Heart right ventricle (tissue), 16 donors: ENCODE measurements around the gene DCLK1. TPM values are rescaled to one million over a fixed set of nuclear protein-coding genes. Genes with fewer than 3 reads are reported as not detected.
A peak's percentile ranks its signal among the peaks of the same experiment; 100 is the strongest.

Source experiments
- ATAC-seq, 8 donors: fragments of 200-7000 bp; cut with Tn5 transposase; one replicate each; pipeline ENCODE4 v1.9.1; 2020; ENCODE audit warnings: mild to moderate bottlenecking in 8 of 8, moderate library complexity in 8 of 8, moderate number of reproducible peaks in 1 of 8
- DNase-seq, 2 donors: peaks; one replicate each; pipeline ENCODE4 v3.0.0-alpha.2; 2020
- H3K27ac ChIP-seq, 10 donors: fragments of 200-600 bp; sonication (generic) in 2 of 10; one replicate each; pipeline versions ENCODE4 v1.5.0 to v1.8.0; 2020 to 2022; ENCODE audit warnings: mild to moderate bottlenecking in 3 of 10
- H3K27me3 ChIP-seq, 7 donors: fragments of 200-600 bp; one replicate each; pipeline ENCODE4 v1.8.0; 2021 to 2022; ENCODE audit warnings: mild to moderate bottlenecking in 2 of 7
- H3K36me3 ChIP-seq, 9 donors: fragments of 200-600 bp; sonication (generic) in 1 of 9; one replicate each; pipeline versions ENCODE4 v1.5.0 to v1.8.0; 2020 to 2022; ENCODE audit warnings: mild to moderate bottlenecking in 2 of 9
- H3K4me1 ChIP-seq, 9 donors: fragments of 200-600 bp; sonication (generic) in 1 of 9; one replicate each; pipeline versions ENCODE4 v1.5.0 to v1.8.0; 2020 to 2022; ENCODE audit warnings: mild to moderate bottlenecking in 4 of 9
- H3K4me3 ChIP-seq, 10 donors: fragments of 200-600 bp; sonication (generic) in 2 of 10; one replicate each; pipeline versions ENCODE4 v1.5.0 to v1.8.0; 2020 to 2022; ENCODE audit warnings: mild to moderate bottlenecking in 7 of 10, moderate library complexity in 2 of 10
- H3K9me3 ChIP-seq, 11 donors: fragments of 200-600 bp in 10 of 11; sonication (generic) in 2 of 11; one replicate each; pipeline versions ENCODE4 v1.5.0 to v1.8.0; 2013 to 2022; ENCODE audit warnings: mild to moderate bottlenecking in 2 of 11, control low read depth in 1 of 11, moderate library complexity in 1 of 11
- CTCF ChIP-seq, 9 donors: fragments of 200-600 bp; sonication (generic) in 2 of 9; IDR thresholded peaks; one replicate each; pipeline versions ENCODE4 v1.5.0 to v1.8.0; 2021 to 2022; ENCODE audit warnings: antibody characterized with exemption in 9 of 9, mild to moderate bottlenecking in 5 of 9, moderate library complexity in 1 of 9
- WGBS, 2 donors: extraction: QIAGEN DNeasy Blood & Tissue Kit; methylation state at CpG; one replicate each; pipeline ENCODE4 v1.1.7; 2013; ENCODE audit warnings: inconsistent platforms in 1 of 2; 5-methylcytosine and 5-hydroxymethylcytosine counted together
- intact Hi-C, 10 donors: fragments of 100-400 bp; cut with DNase I; formaldehyde crosslinking; loops; one replicate each; pipeline versions ENCODE4 v1.11.1 to v1.14.2; 2022
- long read RNA-seq, 3 donors: library from polyadenylated mRNA; unstranded; transcript quantifications; one replicate each; pipeline ENCODE4 v2.0.0, GENCODE V29; 2020 to 2021
- polyA plus RNA-seq, 2 donors: library from polyadenylated mRNA; stranded (reverse); fragments of 200-250 nt; gene quantifications; one replicate each; pipeline ENCODE4 v1.2.3, GENCODE V29; 2013
- total RNA-seq, 10 donors: library from RNA; stranded (reverse); fragmentation: NEBNext Ultra II Directional in 3 of 10; extraction: Animal tissue kit (Norgen Biotek cat#: 25700) in 3 of 10; gene quantifications; one replicate each; pipeline versions ENCODE4 v1.2.1 to v1.2.4, GENCODE V29; 2021 to 2023
- donor health status: Arrhythmogenic right ventricular cardiomyopathy.
- donor health status: ischemic (EF 13 %, LVEDD 7.1; RV severe dilation, severe dysfunction).
- donor health status: healthy with polysubstance abuse.
- donor health status: DM: no; HTN: yes; CAD: no.
- donor health status: DM: no; HTN: no; CAD: no.
- donor health status: ischemic (EF 25% LVEDD 6.9; RV normal size, moderate dysfunction).
- donor health status: ischemic (EF 25% LVEDD 5.7; RV mildly dilated, moderate dysfunction).
- donor health status: healthy.
- donor health status: DM: yes; HTN: yes; CAD: no.
- donor health status: Ischemic cardiomyopathy.
- donor health status: ischemic (EF 35%, LVEDD 5.7; RV mildly dilated, moderate dysfunction).
- donor health status: nonischemic (EF 11% LVEDD 7.7; RV severe dilation, severe dysfunction).
- donor health status: DM: yes; HTN: yes; CAD: no.
- donor health status: PGD.
- donor health status: ischemic (EF 29% LVEDD 5.4; RV normal size, mild dysfunction).
- donor health status: nonischemic (EF 23%, LVEDD 6.1; RV moderate dilation, normal function).

DCLK1 gene
- total RNA-seq (10 to 100 TPM in 6 of 10 donors, 1 to 10 TPM in 4; 5.8 to 16.9 (median 10.4) TPM), polyA plus RNA-seq (1 to 10 TPM; 3.4 to 8.1 TPM)
- long read RNA-seq, donor 1, partial matches to known transcripts = 1 of 9 reads
- long read RNA-seq, donor 1, other reads (novel, unspliced or antisense) = 4 of 9 reads
- long read RNA-seq, donor 2, partial matches to known transcripts = 2 of 7 reads
- long read RNA-seq, donor 2, other reads (novel, unspliced or antisense) = 1 of 7 reads
- long read RNA-seq, donor 3, full-length matches to known transcripts = 2 of 17 reads
- long read RNA-seq, donor 3, partial matches to known transcripts = 4 of 17 reads
- long read RNA-seq, donor 3, other reads (novel, unspliced or antisense) = 11 of 17 reads

- H3K27ac ChIP-seq = peak within 1 kb of the TSS in 9 of 10 donors; percentile 19 to 77 (median 56)
- DNase-seq = peak; percentile 54 to 79
- intact Hi-C loops = loop anchor here in 3 of 10 donors (10.0 kb wide), 3 partner anchors 137 to 157 kb away; no protein-coding TSS in a partner anchor
- ATAC-seq = peak; percentile 75 to 93 (median 81)
- peaks cover 0 to 24% (median 0%) of the 10 kb centered on the region in 7 donors for H3K27me3 ChIP-seq
- peak in 1 of 9 donors; percentile 8 for TF ChIP-seq CTCF (IDR thresholded peaks at IDR 0.05)
- WGBS, 2 donors = 6 to 10% methylated on average over 33 to 48 of the region's 48 CpGs
- no peaks in the 10 kb centered on the region for H3K36me3 ChIP-seq
- H3K9me3 ChIP-seq = no peaks in the 10 kb centered on the region
- peak within 1 kb of the TSS; percentile 18 to 80 (median 60) for H3K4me3 ChIP-seq
- H3K4me1 ChIP-seq = peaks cover 0 to 30% (median 7%) of the 10 kb centered on the region in 9 donors
Measured at GRCh38 chr13:36131222-36131930, at the start of gene DCLK1. TSS of gene DCLK1 (minus strand) at chr13:36131382.

- 82 to 85% methylated on average over 5 of the region's 5 CpGs for WGBS, 2 donors
- ATAC-seq = no peak
- H3K9me3 ChIP-seq = peaks cover 0 to 4% (median 0%) of the 10 kb centered on the region in 11 donors
- DNase-seq = no peak
- intact Hi-C loops = no loop called here
- H3K27ac ChIP-seq = no peak overlapping the region
- H3K36me3 ChIP-seq = no peaks in the 10 kb centered on the region
- H3K4me1 ChIP-seq = no peaks in the 10 kb centered on the region
- TF ChIP-seq CTCF (IDR thresholded peaks at IDR 0.05) = no peak
- no peaks in the 10 kb centered on the region for H3K27me3 ChIP-seq
- no peak overlapping the region for H3K4me3 ChIP-seq
Measured at GRCh38 chr13:36175621-36176020, 44.4 kb upstream of the DCLK1 start.

GRCh38 chr13:36174923-36175322 lies 43.7 kb upstream of the DCLK1 start:
- intact Hi-C loops = no loop called here
- no peaks in the 10 kb centered on the region for H3K36me3 ChIP-seq
- DNase-seq (no peak), ATAC-seq (no peak)
- no peaks in the 10 kb centered on the region for H3K27me3 ChIP-seq
- no peaks in the 10 kb centered on the region for H3K4me1 ChIP-seq
- whole genome bisulfite sequencing, 2 donors = 67 to 81% methylated on average over 7 of the region's 7 CpGs
- H3K9me3 ChIP-seq = peaks cover 0 to 4% (median 0%) of the 10 kb centered on the region in 11 donors
- no peak for TF ChIP-seq CTCF (IDR thresholded peaks at IDR 0.05)
- no peak overlapping the region for H3K4me3 ChIP-seq
- H3K27ac ChIP-seq = no peak overlapping the region

GRCh38 chr13:36173571-36174322 lies 42.6 kb upstream of the DCLK1 start:
- 74% methylated on average over 4 of the region's 4 CpGs for WGBS, 2 donors
- ATAC-seq (no peak), DNase-seq (no peak)
- no peak overlapping the region for H3K4me3 ChIP-seq
- H3K4me1 ChIP-seq = no peaks in the 10 kb centered on the region
- intact Hi-C loops = no loop called here
- no peaks in the 10 kb centered on the region for H3K36me3 ChIP-seq
- no peak for TF ChIP-seq CTCF (IDR thresholded peaks at IDR 0.05)
- H3K27ac ChIP-seq = no peak overlapping the region
- peaks cover 0 to under 1% (median 0%) of the 10 kb centered on the region in 11 donors for H3K9me3 ChIP-seq
- H3K27me3 ChIP-seq = no peaks in the 10 kb centered on the region
